ENCODE measurements around the gene IGSF6. TPM values are rescaled to one million over a fixed set of nuclear protein-coding genes. Genes with fewer than 3 reads are reported as not detected.

Gene IGSF6
- polyA plus RNA-seq, 1 of the 3 experiments (the other 2 are of a cell fraction): not detected

GRCh38 chr16:21653571-21653970 is 1.2 kb upstream of the IGSF6 start (continued):
- TF ChIP-seq USF1 (IDR thresholded peaks at IDR 0.05; ENCODE audit: borderline replicate concordance, low read depth) (no peak), REST (IDR thresholded peaks at IDR 0.05; ENCODE audit: low read depth, low read length) (no peak)

- Histone ChIP-seq H3K9me3 (no peaks in the 10 kb centered on the region), H3K4me2 (no peak overlapping the region), H4K20me1 (ENCODE audit: insufficient read depth) (no peaks in the 10 kb centered on the region), H3K27me3 (ENCODE audit: insufficient read depth) (no peaks in the 10 kb centered on the region), H3K9ac (no peak overlapping the region), H3K36me3 (replicated peaks in 1 of 2; ENCODE audit: control insufficient read depth in 1 of 2, insufficient read depth in 2 of 2, low read length in 1 of 2) (peaks cover 18 to 22% of the 10 kb centered on the region in 2 experiments), H3K4me1 (ENCODE audit: control insufficient read depth in 1 of 2, insufficient read depth in 2 of 2, low read depth in 1 of 2, low read length in 1 of 2) (peaks cover 0 to 3% of the 10 kb centered on the region in 2 experiments; a peak in 1 of 4 replicates), H2AFZ (ENCODE audit: low read depth) (no peak overlapping the region), H3K9me2 (no peaks in the 10 kb centered on the region), H3F3A (replicated peaks; ENCODE audit: insufficient read depth) (peaks cover 10% of the 10 kb centered on the region), H3K27ac (ENCODE audit: low read depth in 2 of 2, low read length in 1 of 2) (no peak overlapping the region), H3K4me3 (ENCODE audit: low read depth in 2 of 2, low read length in 1 of 2) (no peak overlapping the region), H3K79me2 (ENCODE audit: insufficient read depth) (peaks cover 40% of the 10 kb centered on the region)
- 98% methylated on average over 3 of the region's 3 CpGs for WGBS (ENCODE audit: low lambda C conversion rate)
- DNase-seq: no peak
- TF ChIP-seq RFX5 (IDR thresholded peaks at IDR 0.05; ENCODE audit: low read length) (no peak), NRF1 (IDR thresholded peaks at IDR 0.05; ENCODE audit: low read depth, low read length) (no peak), TCF12 (IDR thresholded peaks at IDR 0.05) (no peak), MEF2A (IDR thresholded peaks at IDR 0.05; ENCODE audit: borderline replicate concordance, low read depth) (no peak), USF2 (IDR thresholded peaks at IDR 0.05; ENCODE audit: borderline replicate concordance, low read depth, low read length) (no peak), CTCF (IDR thresholded peaks at IDR 0.05) (no peak)
- ChIA-PET POLR2A (no interaction called here), CTCF (interaction anchor here (2.9 to 3.9 kb wide), 2 partner anchors 11 to 57 kb away, joined by 14 to 16 read pairs; no protein-coding TSS in a partner anchor)
Measured at GRCh38 chr16:21651515-21651914, 893 bp downstream of the IGSF6 start.
